GM19023 (cell line): ENCODE results near the gene SMOC2.

Experiments used
- ATAC-seq: cut with Tn5 transposase; IDR thresholded peaks from one replicate; pipeline ENCODE4 v1.9.1; 2021; ENCODE audit warnings: mild to moderate bottlenecking, moderate library complexity; ENCODE audit not compliant: unreplicated experiment

The SMOC2 gene

GRCh38 chr6:168415098-168415992 is 25.6 kb upstream of the SMOC2 start:
- ATAC-seq: no peak

GRCh38 chr6:168415993-168416530 is 24.9 kb upstream of the SMOC2 start:
- no peak for ATAC-seq

GRCh38 chr6:168416531-168416930 is 24.5 kb upstream of the SMOC2 start:
- no peak for ATAC-seq

GRCh38 chr6:168417191-168417590 is 23.8 kb upstream of the SMOC2 start:
- no peak for ATAC-seq

GRCh38 chr6:168417679-168418557 is 23.1 kb upstream of the SMOC2 start:
- ATAC-seq: no peak

- ATAC-seq: no peak
These were observed 22.3 kb upstream of the SMOC2 start for GRCh38 chr6:168418711-168419121.

- ATAC-seq: no peak
These were observed 21.4 kb upstream of the SMOC2 start for GRCh38 chr6:168419569-168419968.

- no peak for ATAC-seq
These were observed 20.9 kb upstream of the SMOC2 start for GRCh38 chr6:168420084-168420483.

- no peak for ATAC-seq
These were observed 20.3 kb upstream of the SMOC2 start for GRCh38 chr6:168420706-168421105.

GRCh38 chr6:168427184-168427583 is 13.8 kb upstream of the SMOC2 start:
- ATAC-seq: no peak

- no peak for ATAC-seq
These were observed 12.7 kb upstream of the SMOC2 start for GRCh38 chr6:168428052-168428826.

- ATAC-seq: no peak
These were observed 12.1 kb upstream of the SMOC2 start for GRCh38 chr6:168428863-168429262.

- ATAC-seq: no peak
These were observed 8.8 kb upstream of the SMOC2 start for GRCh38 chr6:168432196-168432595.

- ATAC-seq: no peak
These were observed 7.1 kb upstream of the SMOC2 start for GRCh38 chr6:168433898-168434297.

GRCh38 chr6:168434505-168434904 is 6.5 kb upstream of the SMOC2 start:
- no peak for ATAC-seq

- ATAC-seq: no peak
These were observed 3.2 kb upstream of the SMOC2 start for GRCh38 chr6:168437751-168438150.

GRCh38 chr6:168438783-168439520 is 2.0 kb upstream of the SMOC2 start:
- no peak for ATAC-seq

GRCh38 chr6:168439794-168440450 is 1.1 kb upstream of the SMOC2 start:
- ATAC-seq: no peak
